Right lobe of liver (tissue), 6 donors: ENCODE data around the gene UGT3A2. TPM values are rescaled to one million over a fixed set of nuclear protein-coding genes. Genes with fewer than 3 reads are reported as not detected.

Source experiments
- ATAC-seq, 4 donors: fragments of 200-7000 bp; cut with Tn5 transposase; one replicate each; pipeline ENCODE4 v1.9.1; 2020; ENCODE audit warnings: mild to moderate bottlenecking in 4 of 4, moderate library complexity in 4 of 4
- DNase-seq, 3 donors: peaks; one replicate each; pipeline ENCODE4 v3.0.0-alpha.2; 2020
- H3K27ac ChIP-seq, 3 donors: fragments of 200-600 bp; one replicate each; pipeline ENCODE4 v1.8.0; 2022
- H3K27me3 ChIP-seq, 2 donors: fragments of 200-600 bp; one replicate each; pipeline ENCODE4 v1.8.0; 2022
- H3K36me3 ChIP-seq, 4 donors: fragments of 200-600 bp; sonication (generic) in 1 of 4; one replicate each; pipeline versions ENCODE4 v1.5.1 to v1.8.0; 2017 to 2022; ENCODE audit warnings: control low read depth in 1 of 4
- H3K4me1 ChIP-seq, 4 donors: fragments of 200-600 bp; sonication (generic) in 1 of 4; one replicate each; pipeline versions ENCODE4 v1.5.1 to v1.8.0; 2017 to 2022; ENCODE audit warnings: control low read depth in 1 of 4
- H3K4me3 ChIP-seq, 3 donors: fragments of 200-600 bp; one replicate each; pipeline ENCODE4 v1.8.0; 2022
- H3K9me3 ChIP-seq, 4 donors: fragments of 200-600 bp; sonication (generic) in 1 of 4; one replicate each; pipeline versions ENCODE4 v1.5.1 to v1.8.0; 2017 to 2022; ENCODE audit warnings: control low read depth in 1 of 4
- POLR2A ChIP-seq: fragments of 450-650 bp; IDR thresholded peaks from one replicate; pipeline ENCODE4 v1.6.1; 2017; ENCODE audit warnings: antibody characterized with exemption, mild to moderate bottlenecking
- WGBS: methylation state at CpG from one replicate; pipeline ENCODE4 v1.1.6; 2018; ENCODE audit warnings: low coverage, low lambda C conversion rate; ENCODE audit not compliant: insufficient coverage; ENCODE audit errors: missing lambda C conversion rate; 5-methylcytosine and 5-hydroxymethylcytosine counted together
- intact Hi-C, 2 donors: fragments of 100-400 bp; cut with DNase I; formaldehyde crosslinking; loops; one replicate each; pipeline versions ENCODE4 v1.11.2 to v1.14.1; 2022
- total RNA-seq, 6 experiments: library from RNA; depleted of rRNA in 2 of 6; stranded (reverse); fragments of >200 nt in 2 of 6; fragmentation: NEBNext Ultra II Directional in 3 of 6; extraction: Animal tissue kit (Norgen Biotek cat#: 25700) in 3 of 6; gene quantifications; one replicate each; pipeline versions ENCODE4 v1.1.0 to v1.2.4, GENCODE V29; 2016 to 2023
- TF ChIP-seq, protein P1 (sequence below), 4 donors: fragments of 200-600 bp in 3 of 4; fragments of 450-650 bp in 1 of 4; IDR thresholded peaks; one replicate each; pipeline versions ENCODE4 v1.5.1 to v1.8.0; 2016 to 2022; ENCODE audit warnings: antibody characterized with exemption in 4 of 4, mild to moderate bottlenecking in 2 of 4
- donor health status: DM: no; HTN: yes; CAD: no.
- donor health status: DM: no; HTN: no; CAD: no.
- donor health status: DM: no; HTN: no; CAD: no.
- donor health status: DM: no; HTN: yes; CAD: no.
- donor health status: DM: no; HTN: yes; CAD: no.

Gene UGT3A2
- total RNA-seq, 6 experiments from 2014 or later, result 0.43 to 1.0 TPM; not detected in 4

DNA sequence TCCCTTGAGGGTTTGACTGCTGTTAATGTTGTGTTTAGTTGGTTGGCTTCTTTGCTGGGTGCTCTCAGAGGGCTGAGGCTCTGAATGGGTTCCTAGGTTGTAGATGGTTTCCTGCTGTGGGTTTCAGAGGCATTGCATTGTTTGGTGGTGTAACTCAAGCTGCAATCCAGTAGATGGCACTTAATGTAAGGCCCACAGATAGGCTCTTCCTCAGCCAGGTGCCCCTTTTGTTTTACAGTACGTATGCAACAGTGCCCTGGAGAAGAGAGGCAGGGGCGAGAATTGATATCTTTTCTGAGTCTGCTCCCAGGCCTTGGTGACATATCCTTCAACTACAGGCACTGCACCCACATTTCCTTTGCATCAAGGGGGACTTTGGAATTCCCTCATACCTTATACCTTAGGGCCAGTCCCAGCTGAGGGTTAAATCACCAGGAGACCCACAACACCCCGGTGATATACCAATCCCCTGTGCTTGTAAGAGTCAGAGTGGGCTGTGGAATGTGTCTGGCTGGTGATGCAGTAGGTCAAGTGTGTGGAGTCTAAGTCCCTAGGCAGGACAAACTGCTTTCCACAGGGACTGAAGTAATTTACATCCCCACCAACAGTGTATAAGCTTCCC is 7.0 kb upstream of the UGT3A2 start:
- no peaks in the 10 kb centered on the region for H3K36me3 ChIP-seq
- no peak for TF ChIP-seq POLR2A
- TF ChIP-seq, protein P1, sequence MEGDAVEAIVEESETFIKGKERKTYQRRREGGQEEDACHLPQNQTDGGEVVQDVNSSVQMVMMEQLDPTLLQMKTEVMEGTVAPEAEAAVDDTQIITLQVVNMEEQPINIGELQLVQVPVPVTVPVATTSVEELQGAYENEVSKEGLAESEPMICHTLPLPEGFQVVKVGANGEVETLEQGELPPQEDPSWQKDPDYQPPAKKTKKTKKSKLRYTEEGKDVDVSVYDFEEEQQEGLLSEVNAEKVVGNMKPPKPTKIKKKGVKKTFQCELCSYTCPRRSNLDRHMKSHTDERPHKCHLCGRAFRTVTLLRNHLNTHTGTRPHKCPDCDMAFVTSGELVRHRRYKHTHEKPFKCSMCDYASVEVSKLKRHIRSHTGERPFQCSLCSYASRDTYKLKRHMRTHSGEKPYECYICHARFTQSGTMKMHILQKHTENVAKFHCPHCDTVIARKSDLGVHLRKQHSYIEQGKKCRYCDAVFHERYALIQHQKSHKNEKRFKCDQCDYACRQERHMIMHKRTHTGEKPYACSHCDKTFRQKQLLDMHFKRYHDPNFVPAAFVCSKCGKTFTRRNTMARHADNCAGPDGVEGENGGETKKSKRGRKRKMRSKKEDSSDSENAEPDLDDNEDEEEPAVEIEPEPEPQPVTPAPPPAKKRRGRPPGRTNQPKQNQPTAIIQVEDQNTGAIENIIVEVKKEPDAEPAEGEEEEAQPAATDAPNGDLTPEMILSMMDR (IDR thresholded peaks at IDR 0.05), result peak in 3 of 4 donors; percentile 30 to 31 (median 30)
- H3K27me3 ChIP-seq, result no peaks in the 10 kb centered on the region
- H3K4me1 ChIP-seq, result no peaks in the 10 kb centered on the region
- DNase-seq, result no peak
- ATAC-seq, result peak; percentile 58 to 61 (median 60)
- H3K9me3 ChIP-seq, result no peaks in the 10 kb centered on the region
- H3K27ac ChIP-seq, result no peak overlapping the region
- WGBS, result 38% methylated on average over 3 of the region's 3 CpGs
- intact Hi-C loops, result no loop called here
- H3K4me3 ChIP-seq, result no peak overlapping the region

DNA sequence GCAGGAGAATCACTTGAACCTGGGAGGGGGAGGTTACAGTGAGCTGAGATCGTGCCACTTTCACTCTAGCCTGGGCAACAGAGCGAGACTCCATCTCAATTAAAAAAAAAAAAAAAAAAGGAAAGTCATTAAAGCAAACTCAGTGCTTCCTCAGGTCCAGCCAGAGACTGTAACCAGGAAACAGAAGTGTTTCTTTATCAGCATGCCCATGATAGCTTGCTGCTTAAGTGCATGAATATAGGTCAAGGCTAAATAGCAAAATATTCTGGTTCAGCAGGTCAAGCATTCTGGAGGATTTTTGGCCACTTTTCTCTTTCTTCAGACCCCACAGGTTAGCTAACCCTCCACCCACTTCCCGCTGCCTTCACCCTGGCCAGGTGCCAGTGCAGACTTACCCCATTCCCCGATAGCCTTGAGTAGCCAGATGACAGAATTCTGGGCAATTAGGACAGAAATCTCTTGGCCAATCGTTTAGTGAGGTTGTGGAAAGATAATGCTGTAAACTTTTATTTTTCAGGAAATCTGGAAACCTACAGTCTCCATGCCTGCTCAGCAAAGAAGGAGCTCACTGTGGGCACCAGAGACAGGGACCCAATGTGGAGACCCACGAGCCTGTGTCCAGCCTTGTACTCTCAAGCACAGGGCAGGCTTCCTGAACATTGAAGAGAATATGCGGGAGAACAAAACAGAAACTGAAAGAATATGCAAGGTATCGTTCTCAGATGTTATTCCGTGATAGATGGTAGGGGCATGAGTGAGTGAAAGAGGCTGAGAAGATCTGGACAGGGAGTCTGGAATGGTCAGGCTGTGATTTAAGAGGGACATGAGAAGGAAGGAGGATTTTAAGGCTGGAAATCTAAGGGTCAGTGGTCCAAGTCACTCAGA is 4.2 kb upstream of the UGT3A2 start:
- 18% methylated on average over 9 of the region's 9 CpGs for WGBS
- Histone ChIP-seq H3K4me3 (peak overlapping the region; percentile 10 to 44 (median 40)), H3K4me1 (no peaks in the 10 kb centered on the region), H3K27ac (peak overlapping the region in 2 of 3 donors; percentile 18 to 60), H3K9me3 (no peaks in the 10 kb centered on the region), H3K27me3 (no peaks in the 10 kb centered on the region), H3K36me3 (no peaks in the 10 kb centered on the region)
- ATAC-seq (peak; percentile 80 to 89 (median 87)), DNase-seq (peak in 2 of 3 donors; percentile 49 to 57)
- intact Hi-C loops, result no loop called here
- TF ChIP-seq, protein P1 (IDR thresholded peaks at IDR 0.05), result no peak
- no peak for TF ChIP-seq POLR2A

DNA sequence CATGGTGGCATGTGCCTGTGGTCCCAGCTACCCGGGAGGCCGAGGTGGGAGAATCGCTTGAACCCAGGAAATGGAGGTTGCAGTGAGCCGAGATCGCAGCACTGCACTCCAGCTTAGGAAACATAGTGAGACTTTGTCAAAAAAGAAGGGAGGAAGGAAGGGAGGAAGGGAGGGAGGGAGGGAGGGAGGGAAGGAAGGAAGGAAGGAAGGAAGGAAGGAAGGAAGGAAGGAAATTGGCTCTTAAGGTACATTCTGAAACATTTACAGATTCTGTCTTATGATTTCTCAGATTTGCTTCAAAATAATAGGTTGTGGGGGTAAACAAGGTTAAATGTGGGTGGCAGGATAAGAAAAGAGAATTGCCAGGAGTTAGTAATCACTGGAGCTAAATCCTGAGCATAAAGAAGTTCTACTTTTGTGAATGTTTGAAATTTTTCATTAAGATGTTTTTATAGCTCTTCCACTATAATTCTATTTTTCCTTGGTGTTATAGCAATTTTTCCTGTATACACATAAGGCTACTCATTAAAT is 2.1 kb upstream of the UGT3A2 start:
- Histone ChIP-seq H3K27me3 (no peaks in the 10 kb centered on the region), H3K4me1 (no peaks in the 10 kb centered on the region), H3K4me3 (no peak overlapping the region), H3K36me3 (no peaks in the 10 kb centered on the region), H3K27ac (no peak overlapping the region), H3K9me3 (no peaks in the 10 kb centered on the region)
- ATAC-seq (no peak), DNase-seq (no peak)
- intact Hi-C loops, result no loop called here
- TF ChIP-seq POLR2A, result no peak
- TF ChIP-seq, protein P1 (IDR thresholded peaks at IDR 0.05), result no peak
- WGBS, result 83% methylated on average over 5 of the region's 5 CpGs

DNA sequence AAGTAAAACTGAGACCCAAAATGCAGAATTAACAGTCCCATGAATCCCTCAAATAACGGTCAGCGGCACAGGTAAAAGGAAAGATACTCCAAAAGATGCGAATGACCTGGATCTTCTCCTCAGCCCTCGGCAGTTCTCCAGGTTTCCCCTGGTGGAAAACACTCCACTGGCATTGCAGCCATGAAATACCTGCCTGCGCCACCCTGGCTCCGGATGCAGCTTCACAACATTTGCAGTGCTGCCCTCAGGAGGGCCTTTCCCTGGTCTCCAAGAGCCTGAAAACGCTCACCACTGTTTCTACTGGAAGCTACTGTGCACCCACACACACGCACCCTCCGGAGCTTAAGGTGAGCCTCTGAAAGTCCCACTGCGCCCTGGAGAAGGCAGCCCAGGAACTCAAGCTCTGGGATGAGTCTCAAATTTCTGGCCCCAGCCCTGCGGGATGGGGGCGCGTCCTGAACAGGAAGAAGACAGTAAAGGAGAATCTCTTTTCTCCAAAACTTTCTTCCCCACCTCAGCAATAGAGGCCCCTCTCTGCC is 612 bp downstream of the UGT3A2 start:
- TF ChIP-seq POLR2A, result no peak
- TF ChIP-seq, protein P1 (IDR thresholded peaks at IDR 0.05), result no peak
- H3K9me3 ChIP-seq, result no peaks in the 10 kb centered on the region
- no peak overlapping the region for H3K27ac ChIP-seq
- DNase-seq, result no peak
- H3K36me3 ChIP-seq, result no peaks in the 10 kb centered on the region
- intact Hi-C loops, result no loop called here
- no peaks in the 10 kb centered on the region for H3K4me1 ChIP-seq
- WGBS, result 36% methylated on average over 12 of the region's 13 CpGs
- H3K4me3 ChIP-seq, result no peak overlapping the region
- no peak for ATAC-seq
- H3K27me3 ChIP-seq, result no peaks in the 10 kb centered on the region
